LNCaP clone FGC (cell line): ENCODE measurements around the gene PRMT1.
A peak's percentile ranks its signal among the peaks of the same experiment; 100 is the strongest.

Experiments used
- DNase-seq: peaks from one replicate; pipeline ENCODE4 v3.0.0-alpha.2; 2011; ENCODE audit warnings: low read depth
- H3K4me3 ChIP-seq: 2 replicates; pipeline ENCODE4 v1.5.1; 2011; ENCODE audit warnings: mild to moderate bottlenecking, low read depth, low read length, control low read depth
- TF ChIP-seq, protein P1 (sequence below): IDR thresholded peaks from 2 replicates; pipeline ENCODE4 v1.5.1; 2012; ENCODE audit warnings: mild to moderate bottlenecking; ENCODE audit not compliant: control insufficient read depth, insufficient read depth; ENCODE audit errors: extremely low read depth

PRMT1 gene

DNA sequence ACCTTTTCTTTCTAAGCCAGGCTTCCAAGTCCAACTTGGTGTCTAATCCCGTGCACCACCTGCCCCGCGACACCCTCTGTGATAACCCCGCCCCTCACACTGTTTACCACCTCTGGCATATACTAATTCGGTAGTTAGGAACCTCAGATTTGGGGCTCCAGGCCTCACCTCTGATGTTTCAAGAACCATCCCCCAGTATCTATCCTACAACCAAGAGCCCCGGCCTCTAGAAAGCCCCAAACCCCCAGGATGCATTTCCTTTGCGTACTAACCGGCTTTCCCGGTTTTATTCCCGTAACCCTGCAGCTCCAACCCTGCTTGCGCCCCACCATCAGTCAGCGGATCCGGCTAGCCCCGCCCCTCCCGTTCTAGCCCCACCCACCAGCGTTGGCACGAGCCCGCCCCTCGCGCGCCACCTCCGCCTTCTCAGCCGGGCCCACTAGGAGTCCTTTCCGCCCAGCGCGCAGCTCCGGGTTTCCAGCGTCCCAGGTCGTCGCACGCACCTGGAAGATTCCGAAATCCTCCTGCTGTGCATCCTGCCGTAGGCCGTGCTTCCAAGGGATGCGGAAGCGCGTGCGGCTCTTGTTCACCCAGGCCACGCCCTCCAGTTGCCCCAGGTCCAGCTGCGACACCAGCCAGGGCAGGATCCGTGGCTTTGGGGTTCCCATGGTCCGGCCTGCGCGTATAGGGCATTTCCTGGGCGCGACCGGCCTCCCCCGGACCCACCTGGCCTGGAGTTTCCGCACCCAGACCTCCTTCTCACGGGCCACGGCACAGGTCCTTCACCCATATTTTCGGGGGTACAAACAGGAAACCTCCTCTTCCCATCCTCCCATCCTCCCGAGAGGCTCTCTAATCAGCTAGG lies 12.7 kb upstream of the PRMT1 start:
- peak overlapping the region; percentile 94 for H3K4me3 ChIP-seq
- TF ChIP-seq, protein P1, sequence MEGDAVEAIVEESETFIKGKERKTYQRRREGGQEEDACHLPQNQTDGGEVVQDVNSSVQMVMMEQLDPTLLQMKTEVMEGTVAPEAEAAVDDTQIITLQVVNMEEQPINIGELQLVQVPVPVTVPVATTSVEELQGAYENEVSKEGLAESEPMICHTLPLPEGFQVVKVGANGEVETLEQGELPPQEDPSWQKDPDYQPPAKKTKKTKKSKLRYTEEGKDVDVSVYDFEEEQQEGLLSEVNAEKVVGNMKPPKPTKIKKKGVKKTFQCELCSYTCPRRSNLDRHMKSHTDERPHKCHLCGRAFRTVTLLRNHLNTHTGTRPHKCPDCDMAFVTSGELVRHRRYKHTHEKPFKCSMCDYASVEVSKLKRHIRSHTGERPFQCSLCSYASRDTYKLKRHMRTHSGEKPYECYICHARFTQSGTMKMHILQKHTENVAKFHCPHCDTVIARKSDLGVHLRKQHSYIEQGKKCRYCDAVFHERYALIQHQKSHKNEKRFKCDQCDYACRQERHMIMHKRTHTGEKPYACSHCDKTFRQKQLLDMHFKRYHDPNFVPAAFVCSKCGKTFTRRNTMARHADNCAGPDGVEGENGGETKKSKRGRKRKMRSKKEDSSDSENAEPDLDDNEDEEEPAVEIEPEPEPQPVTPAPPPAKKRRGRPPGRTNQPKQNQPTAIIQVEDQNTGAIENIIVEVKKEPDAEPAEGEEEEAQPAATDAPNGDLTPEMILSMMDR = no peak
- peak; percentile 84 for DNase-seq

DNA sequence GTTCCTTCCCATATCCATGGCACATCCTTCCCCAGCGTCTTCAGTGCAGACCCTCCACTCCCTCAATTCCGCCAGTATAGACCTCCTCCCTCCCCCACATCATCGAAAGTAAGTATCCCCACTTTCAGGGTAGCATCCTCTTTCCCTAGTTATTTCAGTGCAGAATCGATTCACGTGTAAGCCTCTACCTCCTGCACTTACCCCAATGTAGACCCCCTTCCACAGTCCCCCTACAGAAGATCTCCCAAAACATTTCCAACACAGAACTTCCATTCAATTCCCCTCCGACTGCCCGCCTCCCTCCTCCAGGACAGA lies 12.1 kb upstream of the PRMT1 start:
- H3K4me3 ChIP-seq = peak overlapping the region; percentile 94
- TF ChIP-seq, protein P1 = no peak
- DNase-seq = no peak

DNA sequence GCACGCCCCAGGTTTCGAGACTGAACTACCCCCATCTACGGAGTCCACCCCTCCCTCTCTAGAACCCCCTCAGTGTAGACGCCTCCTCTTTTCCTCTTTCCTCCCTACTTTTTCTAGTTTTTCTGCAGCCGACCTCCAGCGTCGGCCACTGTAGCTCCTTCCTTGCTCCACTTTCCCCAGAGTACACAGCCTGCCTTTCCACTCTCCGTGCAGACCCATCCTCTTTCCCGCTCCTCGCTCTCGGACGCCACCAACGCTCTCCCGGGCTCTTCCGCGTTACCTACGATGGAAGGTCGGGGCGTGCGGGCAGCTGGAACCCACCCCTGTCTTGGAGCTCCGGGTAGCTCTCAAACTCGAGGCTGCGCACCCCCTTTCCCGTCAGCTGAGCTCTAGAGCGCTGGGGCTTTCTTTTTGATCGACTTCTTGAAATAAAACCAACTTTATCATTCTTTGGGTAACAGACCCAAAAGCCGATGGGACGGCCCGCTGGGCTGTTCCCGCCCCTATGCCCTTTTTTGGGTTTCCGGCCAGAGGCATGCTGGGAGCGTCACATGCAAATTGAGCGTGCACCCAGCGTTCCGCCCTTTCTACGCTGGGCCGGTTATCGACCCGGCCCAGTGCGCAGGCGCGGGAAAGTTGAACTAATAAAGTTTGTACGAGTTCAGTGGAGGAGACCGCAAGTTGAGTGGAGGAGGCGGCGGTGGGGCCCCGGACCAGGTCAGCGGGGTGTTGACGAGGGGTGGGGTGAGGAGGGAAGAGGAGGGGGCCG lies 11.5 kb upstream of the PRMT1 start, which contains the start of the genes BCL2L12 and IRF3:
BCL2L12 (plus strand) TSS at position 583 of the 769 bp plus-strand sequence. CDS start 760 bp downstream, outside the sequence.
IRF3 (minus strand) TSS at position 507 of the 769 bp plus-strand sequence. CDS start 1,019 bp downstream, outside the sequence.
- DNase-seq = peak; percentile 79
- TF ChIP-seq, protein P1 = no peak
- peak within 1 kb of the TSS; percentile 94 for H3K4me3 ChIP-seq

DNA sequence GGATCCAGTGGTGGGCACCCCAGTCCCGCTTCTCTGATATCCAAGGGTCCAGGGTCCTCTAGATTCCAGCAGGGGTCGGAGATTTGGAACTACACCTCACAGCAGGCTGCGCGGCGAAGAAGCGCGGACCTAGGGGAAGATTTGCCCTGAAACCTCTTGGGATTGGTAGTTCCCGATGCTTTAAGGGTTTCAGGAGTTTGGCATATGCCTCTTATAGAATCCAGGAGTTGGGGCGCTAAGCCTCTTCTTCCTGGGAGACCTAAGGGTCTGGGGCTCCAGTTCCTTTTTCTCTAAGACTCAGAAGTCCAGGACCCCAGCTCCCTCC lies 11.0 kb upstream of the PRMT1 start:
- TF ChIP-seq, protein P1 = no peak
- peak overlapping the region; percentile 94 for H3K4me3 ChIP-seq
- no peak for DNase-seq

DNA sequence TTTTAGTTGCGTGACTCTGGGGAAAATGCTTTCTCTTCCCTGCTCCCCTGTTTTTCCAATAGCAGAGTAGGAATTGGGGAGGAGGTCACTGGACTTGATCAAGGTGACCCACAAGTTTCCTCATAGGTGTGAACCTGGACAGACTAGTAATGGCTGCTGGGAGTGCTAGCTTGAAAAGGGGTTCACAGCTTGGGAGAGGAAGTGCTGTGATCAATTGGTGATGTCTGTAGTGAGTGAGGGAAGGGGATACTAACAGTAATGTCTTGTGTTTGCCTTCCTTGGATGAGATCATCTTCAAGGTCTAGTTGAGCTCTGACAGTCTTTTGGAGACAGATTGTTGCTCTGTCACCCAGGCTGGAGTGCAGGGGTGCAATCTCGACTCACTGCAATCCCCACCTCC lies 9.6 kb upstream of the PRMT1 start:
- no peak overlapping the region for H3K4me3 ChIP-seq
- TF ChIP-seq, protein P1 = no peak
- no peak for DNase-seq

DNA sequence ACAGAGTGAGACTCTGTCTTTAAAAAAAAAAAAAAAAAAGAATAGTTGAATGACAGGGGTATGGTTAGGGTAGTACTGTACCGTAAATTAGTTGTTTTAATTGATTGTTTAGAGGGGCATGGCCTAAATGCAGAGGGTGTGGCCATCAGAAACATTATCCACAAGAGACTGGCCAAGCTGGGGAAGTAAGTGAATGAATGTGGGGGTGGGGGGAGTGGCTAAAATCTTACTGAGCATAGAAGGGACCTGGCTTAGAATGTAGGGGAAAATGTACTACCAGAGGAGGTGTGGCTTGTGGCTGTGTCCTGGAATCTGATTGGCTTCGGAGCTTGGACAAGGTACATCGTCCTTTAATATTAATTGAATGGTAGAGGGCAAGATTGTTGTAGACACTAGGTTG lies 7.6 kb upstream of the PRMT1 start:
- H3K4me3 ChIP-seq = no peak overlapping the region
- DNase-seq = no peak
- TF ChIP-seq, protein P1 = no peak
